PC-3 (cell line): ENCODE data around the gene MFSD8. TPM values are rescaled to one million over a fixed set of nuclear protein-coding genes. Genes with fewer than 3 reads are reported as not detected.
A peak's percentile ranks its signal among the peaks of the same experiment; 100 is the strongest.
"Not testable (repeated sequence)": the region's sequence is repeated elsewhere in the genome, so short reads cannot be mapped to it uniquely, and the experiment has no call there.

Source experiments
- ATAC-seq: fragments of 200-7000 bp; cut with Tn5 transposase; 2 replicates; pipeline ENCODE4 v1.9.1; 2020; ENCODE audit warnings: mild to moderate bottlenecking, moderate library complexity
- BruUV-seq: library from RNA; stranded (reverse); fragments of 400-500 nt; replicated peaks from 2 replicates; lab custom pipeline; 2021; lab: Mats Ljungman, UMichigan
- CTCF ChIA-PET: fragments of 300-600 bp; sonication (Branson Sonifier 250); formaldehyde crosslinking; loops from one replicate; lab custom pipeline; 2022; ENCODE audit warnings: antibody characterized with exemption; lab: Charles Lee
- POLR2A ChIA-PET: fragments of 300-600 bp; sonication (Branson Sonifier 250); formaldehyde crosslinking; loops from one replicate; lab custom pipeline; 2022; ENCODE audit warnings: antibody characterized with exemption; ENCODE audit not compliant: unreplicated experiment; lab: Charles Lee
- DNase-seq: peaks from one replicate; pipeline ENCODE4 v3.0.0-alpha.2; 2015
- H2AFZ ChIP-seq: fragments of 300-600 bp; sonication (generic); 2 replicates; pipeline ENCODE4 v1.6.0; 2016; ENCODE audit warnings: antibody characterized with exemption, low read length
- H3F3A ChIP-seq: fragments of 300-600 bp; sonication (generic); one replicate; pipeline ENCODE4 v1.6.0; 2017; ENCODE audit warnings: antibody characterized with exemption, low read length, control low read depth, mild to moderate bottlenecking; ENCODE audit not compliant: unreplicated experiment
- H3K27ac ChIP-seq: fragments of 300-600 bp; sonication (generic); 2 replicates; pipeline ENCODE4 v1.5.1; 2016; ENCODE audit warnings: mild to moderate bottlenecking, low read length
- H3K27me3 ChIP-seq: fragments of 300-600 bp; sonication (generic); 2 replicates; pipeline ENCODE4 v1.6.1; 2016; ENCODE audit warnings: low read length, mixed read lengths
- H3K36me3 ChIP-seq: fragments of 300-600 bp; sonication (generic); 2 replicates; pipeline ENCODE4 v1.6.1; 2016; ENCODE audit warnings: low read depth, mixed run types, low read length, mixed read lengths
- H3K4me1 ChIP-seq: fragments of 300-600 bp; sonication (generic); 2 replicates; pipeline ENCODE4 v1.5.1; 2016; ENCODE audit warnings: low read length; ENCODE audit not compliant: insufficient read depth
- H3K4me2 ChIP-seq: fragments of 300-600 bp; sonication (generic); 2 replicates; pipeline ENCODE4 v1.6.0; 2016; ENCODE audit warnings: low read length
- H3K4me3 ChIP-seq: fragments of 300-600 bp; sonication (generic); 2 replicates; pipeline ENCODE4 v1.5.1; 2016; ENCODE audit warnings: mild to moderate bottlenecking, low read length, mixed read lengths
- H3K79me2 ChIP-seq: fragments of 300-600 bp; sonication (generic); 2 replicates; pipeline ENCODE4 v1.6.1; 2017; ENCODE audit warnings: low read length, mixed read lengths
- H3K9ac ChIP-seq: fragments of 300-600 bp; sonication (generic); 2 replicates; pipeline ENCODE4 v1.6.0; 2016; ENCODE audit warnings: mild to moderate bottlenecking, low read length
- H3K9me2 ChIP-seq: fragments of 300-600 bp; sonication (generic); replicated peaks from 2 replicates; pipeline ENCODE4 v1.6.1; 2016; ENCODE audit warnings: mixed run types, low read length, mixed read lengths
- H3K9me3 ChIP-seq: fragments of 300-600 bp; sonication (generic); 2 replicates; pipeline ENCODE4 v1.6.1; 2016; ENCODE audit warnings: low read length, mixed read lengths
- H4K20me1 ChIP-seq: fragments of 300-600 bp; sonication (generic); 2 replicates; pipeline ENCODE4 v1.6.1; 2016; ENCODE audit warnings: low read length, mixed read lengths
- EZH2 ChIP-seq: fragments of 300-600 bp; sonication (generic); IDR thresholded peaks from one replicate; pipeline ENCODE4 v1.6.1; 2017; ENCODE audit warnings: antibody characterized with exemption, mild to moderate bottlenecking, low read length; ENCODE audit not compliant: unreplicated experiment
- EZH2phosphoT487 ChIP-seq: fragments of 300-600 bp; sonication (generic); IDR thresholded peaks from 2 replicates; pipeline ENCODE4 v1.6.1; 2018; ENCODE audit warnings: mild to moderate bottlenecking, antibody characterized with exemption, low read length, borderline replicate concordance
- intact Hi-C: fragments of 100-400 bp; cut with micrococcal nuclease; formaldehyde crosslinking; loops from 2 replicates; pipeline ENCODE4 v1.9.0; 2023
- total RNA-seq: library from RNA; depleted of rRNA; stranded (reverse); fragments of >200 nt; gene quantifications from 2 replicates; pipeline ENCODE4 v1.2.3, GENCODE V29; 2014
- TF ChIP-seq, protein P1 (sequence below): fragments of 300-600 bp; sonication (generic); conservative IDR thresholded peaks from 2 replicates; pipeline ENCODE4 v1.5.1; 2017; ENCODE audit warnings: antibody characterized with exemption, low read depth, mild to moderate bottlenecking, low read length

MFSD8 gene
- total RNA-seq, 1 experiment from 2014 or later = 12.3 TPM

DNA sequence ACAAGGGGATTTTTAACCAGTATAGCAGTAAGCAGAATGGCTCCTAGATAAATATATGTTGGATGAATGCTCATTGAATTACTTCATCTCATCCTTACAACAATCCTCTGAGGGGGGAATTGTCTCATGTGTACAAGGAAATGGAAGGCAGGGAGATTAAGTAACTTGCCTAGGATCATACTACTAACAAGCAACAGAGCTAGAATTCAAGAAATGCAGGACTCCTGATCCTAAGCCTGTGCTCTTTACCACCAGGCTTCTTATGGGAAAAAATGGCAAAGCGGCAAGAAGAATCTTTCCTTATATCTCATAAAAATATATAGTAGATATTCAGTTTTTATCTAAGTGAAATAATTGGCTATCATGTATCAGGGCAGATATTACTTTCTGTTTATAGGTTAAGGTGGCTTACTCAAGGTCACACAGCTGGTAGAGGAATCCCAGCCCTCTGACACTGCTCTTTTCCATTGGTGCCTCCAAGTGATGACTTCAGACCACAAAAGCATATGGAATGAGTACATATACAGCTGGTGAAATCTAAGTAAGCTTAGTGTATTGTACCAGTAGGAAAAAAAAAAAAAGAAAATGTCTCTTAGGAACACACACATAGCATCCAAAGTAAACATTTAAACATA, 2.3 kb upstream of the MFSD8 start:
- Histone ChIP-seq H3K9ac (no peak overlapping the region), H3K27ac (no peak overlapping the region), H3F3A (no peaks in the 10 kb centered on the region), H3K9me2 (no peaks in the 10 kb centered on the region), H3K36me3 (no peaks in the 10 kb centered on the region), H3K4me2 (no peak overlapping the region; the same call in 1 of the 2 replicates), H3K4me1 (0 out of 2 replicates have a peak, but pooled peaks cover 5% of the 10 kb centered on the region), H3K4me3 (no peak overlapping the region), H2AFZ (no peak overlapping the region), H3K9me3 (no peaks in the 10 kb centered on the region), H3K27me3 (no peaks in the 10 kb centered on the region), H4K20me1 (no peaks in the 10 kb centered on the region), H3K79me2 (peaks cover 59% of the 10 kb centered on the region)
- no peak for DNase-seq
- BruUV-seq = no TSS peak
- ATAC-seq = no peak
- intact Hi-C loops = loop anchor here (5.0 kb wide), 1 partner anchor 85 kb away; the partner anchor contains the start of gene PLK4
- TF ChIP-seq EZH2phosphoT487 = no peak
- TF ChIP-seq, protein P1, sequence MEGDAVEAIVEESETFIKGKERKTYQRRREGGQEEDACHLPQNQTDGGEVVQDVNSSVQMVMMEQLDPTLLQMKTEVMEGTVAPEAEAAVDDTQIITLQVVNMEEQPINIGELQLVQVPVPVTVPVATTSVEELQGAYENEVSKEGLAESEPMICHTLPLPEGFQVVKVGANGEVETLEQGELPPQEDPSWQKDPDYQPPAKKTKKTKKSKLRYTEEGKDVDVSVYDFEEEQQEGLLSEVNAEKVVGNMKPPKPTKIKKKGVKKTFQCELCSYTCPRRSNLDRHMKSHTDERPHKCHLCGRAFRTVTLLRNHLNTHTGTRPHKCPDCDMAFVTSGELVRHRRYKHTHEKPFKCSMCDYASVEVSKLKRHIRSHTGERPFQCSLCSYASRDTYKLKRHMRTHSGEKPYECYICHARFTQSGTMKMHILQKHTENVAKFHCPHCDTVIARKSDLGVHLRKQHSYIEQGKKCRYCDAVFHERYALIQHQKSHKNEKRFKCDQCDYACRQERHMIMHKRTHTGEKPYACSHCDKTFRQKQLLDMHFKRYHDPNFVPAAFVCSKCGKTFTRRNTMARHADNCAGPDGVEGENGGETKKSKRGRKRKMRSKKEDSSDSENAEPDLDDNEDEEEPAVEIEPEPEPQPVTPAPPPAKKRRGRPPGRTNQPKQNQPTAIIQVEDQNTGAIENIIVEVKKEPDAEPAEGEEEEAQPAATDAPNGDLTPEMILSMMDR = no peak
- TF ChIP-seq EZH2 = no peak
- POLR2A ChIA-PET = interaction anchor here (0.7 kb wide), 1 partner anchor 86 kb away, joined by 6 read pairs; no protein-coding TSS in a partner anchor
- CTCF ChIA-PET = no interaction called here

DNA sequence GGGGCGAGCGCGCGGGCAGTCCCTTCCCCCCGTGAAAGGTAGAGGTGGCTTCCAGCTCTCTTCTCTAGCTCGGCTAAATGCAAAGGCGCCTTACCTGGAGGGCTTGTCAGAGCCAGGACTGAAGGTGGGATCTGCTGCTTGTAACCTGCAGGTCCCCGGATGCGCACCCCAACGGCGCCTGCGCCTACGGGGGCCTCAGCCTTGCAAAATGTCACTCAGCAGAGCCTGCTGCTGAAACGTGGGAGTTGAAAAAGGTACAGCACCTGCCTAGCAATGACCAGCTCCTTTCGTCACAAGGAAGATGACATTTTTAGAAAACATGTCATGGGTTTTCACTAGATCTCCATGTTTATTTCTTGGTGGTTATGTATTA, 816 bp upstream of the MFSD8 start:
- ATAC-seq = peak; percentile 21
- H3K4me1 ChIP-seq = 0 out of 2 replicates have a peak, but pooled peaks cover 5% of the 10 kb centered on the region
- no peaks in the 10 kb centered on the region for H3F3A ChIP-seq
- ChIA-PET CTCF (interaction anchor here (0.6 to 0.9 kb wide), 2 partner anchors 34 to 38 kb away, joined by 3 to 4 read pairs; no protein-coding TSS in a partner anchor), POLR2A (interaction anchor here (0.6 kb wide), 1 partner anchor 202 kb away, joined by 4 read pairs; no protein-coding TSS in a partner anchor)
- no peaks in the 10 kb centered on the region for H4K20me1 ChIP-seq
- intact Hi-C loops = loop anchor here (1.0 to 5.0 kb wide), 2 partner anchors 83 to 183 kb away; partner anchors contain the start of genes HSPA4L and PLK4
- H3K36me3 ChIP-seq = no peaks in the 10 kb centered on the region
- BruUV-seq = no TSS peak
- peak overlapping the region; percentile 92 for H2AFZ ChIP-seq
- peak overlapping the region; percentile 95 for H3K4me3 ChIP-seq
- H3K9ac ChIP-seq = peak overlapping the region; percentile 95
- DNase-seq = peak; percentile 33
- peaks cover 72% of the 10 kb centered on the region for H3K79me2 ChIP-seq
- H3K4me2 ChIP-seq = peak overlapping the region; percentile 96
- H3K9me3 ChIP-seq = no peaks in the 10 kb centered on the region
- no peaks in the 10 kb centered on the region for H3K27me3 ChIP-seq
- TF ChIP-seq, protein P1 = no peak; the same call in 1 of the 2 replicates
- TF ChIP-seq EZH2 = no peak
- TF ChIP-seq EZH2phosphoT487 = no peak
- H3K9me2 ChIP-seq = no peaks in the 10 kb centered on the region
- peak overlapping the region; percentile 73 for H3K27ac ChIP-seq

DNA sequence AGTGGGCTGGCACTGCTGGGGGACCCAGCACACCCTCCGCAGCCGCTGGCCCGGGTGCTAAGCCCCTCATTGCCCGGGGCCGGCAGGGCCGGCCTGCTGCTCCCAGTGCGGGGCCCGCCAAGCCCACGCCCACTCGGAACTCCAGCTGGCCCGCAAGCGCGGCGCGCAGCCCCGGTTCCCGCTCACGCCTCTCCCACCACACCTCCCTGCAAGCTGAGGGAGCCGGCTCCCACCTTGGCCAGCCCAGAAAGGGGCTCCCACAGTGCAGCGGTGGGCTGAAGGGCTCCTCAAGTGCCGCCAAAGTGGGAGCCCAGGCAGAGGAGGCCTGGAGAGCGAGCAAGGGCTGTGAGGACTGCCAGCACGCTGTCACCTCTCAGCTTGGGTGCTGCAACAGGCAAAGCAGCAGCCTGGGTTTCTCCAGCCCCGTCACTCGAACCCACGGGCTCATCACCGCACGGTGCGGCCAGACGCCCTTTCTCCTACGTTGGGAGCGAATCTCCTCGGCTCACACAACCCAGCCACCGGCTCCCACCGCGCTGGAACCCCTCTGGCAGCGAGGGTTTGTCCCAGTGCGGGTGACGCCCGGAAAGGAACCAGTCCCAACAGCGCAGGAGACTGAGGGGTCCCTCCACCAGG, 429 bp downstream of the MFSD8 start:
- Histone ChIP-seq H3K4me3 (peak overlapping the region; percentile 95), H3K27ac (peak overlapping the region; percentile 46), H3K4me2 (peak overlapping the region; percentile 96), H3K79me2 (peaks cover 66% of the 10 kb centered on the region), H2AFZ (peak overlapping the region; percentile 92), H3K9ac (peak overlapping the region; percentile 95)
- CTCF ChIA-PET = interaction anchor here (0.6 to 0.7 kb wide), 4 partner anchors 33 to 475 kb away, joined by 3 to 8 read pairs (median 3); no protein-coding TSS in a partner anchor
- H4K20me1 ChIP-seq, H3K9me3 ChIP-seq, H3K27me3 ChIP-seq, H3F3A ChIP-seq, DNase-seq, H3K36me3 ChIP-seq, H3K4me1 ChIP-seq, POLR2A ChIA-PET, H3K9me2 ChIP-seq: not testable (repeated sequence)
- intact Hi-C loops = loop anchor here (1.0 to 5.0 kb wide), 2 partner anchors 82 to 182 kb away; partner anchors contain the start of genes HSPA4L and PLK4
- BruUV-seq = TSS peak; percentile 67
- peak; percentile 11 for ATAC-seq

DNA sequence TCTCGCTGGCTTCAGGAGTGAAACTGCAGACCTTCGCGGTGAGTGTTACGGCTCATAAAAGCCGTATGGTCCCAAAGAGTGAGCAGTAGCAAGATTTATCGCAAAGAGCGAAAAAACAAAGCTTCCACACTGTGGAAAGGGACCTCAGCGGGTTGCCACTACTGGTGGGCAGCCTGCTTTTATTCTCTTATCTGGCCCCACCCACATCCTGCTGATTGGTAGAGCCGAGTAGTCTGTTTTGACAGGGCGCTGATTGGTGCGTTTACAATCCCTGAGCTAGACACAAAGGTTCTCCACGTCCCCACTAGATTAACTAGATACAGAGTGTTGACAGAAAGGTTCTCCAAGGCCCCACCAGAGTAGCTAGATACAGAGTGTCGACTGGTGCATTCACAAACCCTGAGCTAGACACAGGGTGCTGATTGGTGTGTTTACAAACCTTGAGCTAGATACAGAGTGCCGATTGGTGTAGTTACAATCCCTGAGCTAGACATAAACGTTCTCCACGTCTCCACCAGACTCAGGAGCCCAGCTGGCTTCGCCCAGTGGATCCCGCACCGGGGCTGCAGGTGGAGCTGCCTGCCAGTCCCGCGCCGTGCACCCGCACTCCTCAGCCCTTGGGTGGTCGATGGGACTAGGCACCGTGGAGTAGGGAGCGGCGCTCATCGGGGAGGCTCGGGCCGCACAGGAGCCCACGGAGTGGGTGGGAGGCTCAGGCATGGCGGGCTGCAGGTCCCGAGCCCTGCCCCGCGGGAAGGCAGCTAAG, 1.2 kb downstream of the MFSD8 start:
- not testable (repeated sequence) for DNase-seq

More for the DNA sequence above, 1.2 kb downstream of the MFSD8 start:
- BruUV-seq, H3K27ac ChIP-seq, H3K27me3 ChIP-seq, intact Hi-C loops, H2AFZ ChIP-seq, H3F3A ChIP-seq, H3K36me3 ChIP-seq, H4K20me1 ChIP-seq, H3K9me2 ChIP-seq, H3K9me3 ChIP-seq, POLR2A ChIA-PET, ATAC-seq, H3K4me1 ChIP-seq: not testable (repeated sequence)
- CTCF ChIA-PET = interaction anchor here (0.6 kb wide), 1 partner anchor 34 kb away, joined by 3 read pairs; no protein-coding TSS in a partner anchor
- Histone ChIP-seq H3K9ac (peak overlapping the region; percentile 95; the same call in 1 of the 2 replicates), H3K4me2 (peak overlapping the region; percentile 59), H3K79me2 (peaks cover 63% of the 10 kb centered on the region), H3K4me3 (peak overlapping the region; percentile 95)
